D721Med (cell line): ENCODE results near the gene HADH.

Experiments used
- DNase-seq: peaks from one replicate; pipeline ENCODE4 v3.0.0; 2011; ENCODE audit warnings: low spot score; ENCODE audit not compliant: insufficient read length
- FAIRE-seq: peaks from 2 replicates; lab custom pipeline; 2011; peaks lifted over from hg19 to GRCh38; lab: Jason Lieb, UNC
- TF ChIP-seq, protein P1 (sequence below): IDR thresholded peaks from 2 replicates; pipeline ENCODE4 v1.5.1; 2012; ENCODE audit warnings: mild to moderate bottlenecking, control low read depth; ENCODE audit not compliant: insufficient read depth; ENCODE audit errors: missing control alignments

HADH gene

DNA sequence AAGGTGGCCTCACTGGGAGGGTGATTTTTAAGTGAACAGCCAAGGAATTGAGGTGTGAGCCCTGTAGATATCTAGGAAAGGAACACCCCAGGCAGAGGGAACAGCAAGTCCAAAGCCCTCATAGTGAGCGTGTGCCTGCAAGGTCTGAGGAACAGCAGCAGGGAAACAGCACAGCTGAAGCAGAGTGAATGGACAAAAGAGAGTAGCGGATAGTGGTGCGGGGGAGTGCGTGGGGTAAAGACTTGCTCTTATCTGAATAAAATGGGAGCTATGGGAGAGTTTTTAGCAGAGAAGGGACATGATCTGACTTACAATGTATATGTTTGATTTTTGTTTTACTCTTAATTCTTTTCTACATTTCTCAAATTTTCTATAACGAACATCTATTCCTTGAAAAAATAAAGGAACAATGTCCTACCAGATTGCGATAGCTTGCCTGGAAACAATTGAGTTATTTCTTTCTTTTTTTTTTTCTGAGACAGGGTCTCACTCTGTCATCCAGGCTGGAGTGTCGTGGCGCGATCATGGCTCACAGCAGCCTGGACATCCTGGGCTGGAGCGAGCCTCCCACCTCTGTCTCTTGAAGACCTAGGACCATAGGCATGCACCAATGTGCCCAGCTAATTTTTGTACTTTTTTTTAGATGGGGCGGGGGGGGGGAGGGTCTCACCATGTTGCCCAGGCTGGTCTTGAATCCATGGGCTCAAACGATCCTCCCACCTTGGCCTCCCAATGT, 19.5 kb upstream of the HADH start:
- TF ChIP-seq, protein P1, sequence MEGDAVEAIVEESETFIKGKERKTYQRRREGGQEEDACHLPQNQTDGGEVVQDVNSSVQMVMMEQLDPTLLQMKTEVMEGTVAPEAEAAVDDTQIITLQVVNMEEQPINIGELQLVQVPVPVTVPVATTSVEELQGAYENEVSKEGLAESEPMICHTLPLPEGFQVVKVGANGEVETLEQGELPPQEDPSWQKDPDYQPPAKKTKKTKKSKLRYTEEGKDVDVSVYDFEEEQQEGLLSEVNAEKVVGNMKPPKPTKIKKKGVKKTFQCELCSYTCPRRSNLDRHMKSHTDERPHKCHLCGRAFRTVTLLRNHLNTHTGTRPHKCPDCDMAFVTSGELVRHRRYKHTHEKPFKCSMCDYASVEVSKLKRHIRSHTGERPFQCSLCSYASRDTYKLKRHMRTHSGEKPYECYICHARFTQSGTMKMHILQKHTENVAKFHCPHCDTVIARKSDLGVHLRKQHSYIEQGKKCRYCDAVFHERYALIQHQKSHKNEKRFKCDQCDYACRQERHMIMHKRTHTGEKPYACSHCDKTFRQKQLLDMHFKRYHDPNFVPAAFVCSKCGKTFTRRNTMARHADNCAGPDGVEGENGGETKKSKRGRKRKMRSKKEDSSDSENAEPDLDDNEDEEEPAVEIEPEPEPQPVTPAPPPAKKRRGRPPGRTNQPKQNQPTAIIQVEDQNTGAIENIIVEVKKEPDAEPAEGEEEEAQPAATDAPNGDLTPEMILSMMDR, result no peak
- DNase-seq (no peak), FAIRE-seq (no peak)

DNA sequence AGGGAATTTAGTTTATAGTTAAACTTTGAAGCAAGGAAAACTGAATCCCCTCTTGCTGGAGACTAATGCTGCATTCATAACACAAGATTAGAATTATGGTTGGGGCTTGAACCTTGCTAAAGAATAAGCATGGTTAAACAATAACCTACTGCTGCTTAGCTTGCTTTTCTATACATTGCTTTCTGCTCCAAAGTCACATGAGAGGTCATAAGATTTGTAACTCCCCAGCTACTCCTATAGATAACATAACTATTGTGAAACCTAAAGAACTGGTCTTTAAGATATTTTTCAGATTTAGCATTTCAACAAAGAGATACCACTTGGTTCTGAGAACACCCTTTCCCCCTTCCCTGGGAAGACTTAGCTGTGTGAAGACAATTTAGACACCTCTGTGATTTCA, 17.1 kb upstream of the HADH start:
- no peak for DNase-seq
- TF ChIP-seq, protein P1, result no peak
- no peak for FAIRE-seq

DNA sequence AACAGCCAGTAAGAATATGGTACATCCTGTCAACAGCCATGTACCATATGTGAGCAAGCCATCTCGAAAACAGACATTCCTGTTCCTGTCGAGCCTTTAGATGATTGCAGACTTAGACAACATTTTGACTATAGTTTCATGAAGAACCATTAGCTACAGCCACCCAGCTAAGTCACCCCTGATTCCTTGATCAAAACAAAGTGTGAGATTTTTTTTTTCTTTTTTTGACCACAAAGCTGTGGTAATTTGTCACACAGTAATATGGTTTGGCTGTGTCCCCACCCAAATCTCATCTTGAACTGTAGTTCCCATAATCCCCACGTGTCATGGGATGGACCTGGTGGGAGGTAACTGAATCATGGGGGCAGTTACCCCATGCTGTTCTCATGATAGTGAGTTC, 15.2 kb upstream of the HADH start:
- FAIRE-seq (no peak), DNase-seq (no peak)
- TF ChIP-seq, protein P1, result no peak

DNA sequence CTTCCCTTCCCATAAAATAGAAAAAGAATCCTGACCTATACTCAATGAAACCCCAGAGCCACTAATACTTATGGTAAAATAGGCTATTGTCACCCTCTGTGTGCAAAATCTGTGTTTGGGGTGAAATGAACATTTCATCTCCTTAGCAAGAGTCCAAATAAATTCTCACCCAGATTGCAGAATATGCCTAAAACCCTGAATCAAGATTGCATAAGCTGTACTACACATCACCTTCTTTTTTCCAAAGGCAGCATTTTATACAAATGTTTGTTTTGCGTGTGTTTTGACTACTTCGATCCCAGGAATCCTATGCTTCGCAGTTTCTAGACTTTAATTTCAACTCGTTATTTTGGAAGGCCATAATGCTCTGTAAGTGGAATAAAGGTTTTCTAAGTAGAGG, 12.2 kb upstream of the HADH start:
- FAIRE-seq (no peak), DNase-seq (no peak)
- TF ChIP-seq, protein P1, result no peak

DNA sequence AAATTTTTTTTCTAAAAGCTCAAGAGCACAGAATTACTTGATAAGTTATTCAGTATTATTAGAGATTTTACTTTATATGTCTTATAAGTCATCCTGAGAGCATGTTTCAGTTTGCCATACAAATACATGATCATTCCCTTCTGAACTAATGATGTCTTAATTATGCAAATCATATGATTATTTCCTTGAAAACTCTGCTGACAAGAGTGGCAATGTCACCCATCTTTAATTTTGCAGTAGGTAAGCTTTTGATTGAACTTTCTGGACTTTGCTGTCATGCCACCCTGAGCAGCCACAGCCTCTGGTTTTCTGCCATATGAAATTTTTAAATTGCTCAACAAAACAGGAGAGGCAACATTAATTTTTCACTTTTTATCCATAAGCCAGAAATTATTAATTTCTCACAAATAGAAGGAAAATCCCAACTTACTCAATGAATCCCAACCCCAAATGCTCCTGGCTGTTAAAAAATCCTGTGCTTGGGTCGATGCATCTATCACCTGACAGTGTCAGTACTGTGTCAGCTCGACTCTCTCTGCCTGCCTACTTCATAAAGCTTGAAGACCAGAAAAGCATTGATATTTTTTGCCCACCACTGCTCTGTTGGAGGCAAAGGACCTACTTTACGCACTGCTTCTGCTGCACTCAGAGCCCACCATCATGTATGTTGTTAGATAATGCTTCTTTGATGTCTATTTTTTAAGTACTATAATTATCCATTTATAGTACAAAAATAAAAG, 11.6 kb upstream of the HADH start:
- DNase-seq, result no peak
- FAIRE-seq, result no peak
- TF ChIP-seq, protein P1, result no peak

DNA sequence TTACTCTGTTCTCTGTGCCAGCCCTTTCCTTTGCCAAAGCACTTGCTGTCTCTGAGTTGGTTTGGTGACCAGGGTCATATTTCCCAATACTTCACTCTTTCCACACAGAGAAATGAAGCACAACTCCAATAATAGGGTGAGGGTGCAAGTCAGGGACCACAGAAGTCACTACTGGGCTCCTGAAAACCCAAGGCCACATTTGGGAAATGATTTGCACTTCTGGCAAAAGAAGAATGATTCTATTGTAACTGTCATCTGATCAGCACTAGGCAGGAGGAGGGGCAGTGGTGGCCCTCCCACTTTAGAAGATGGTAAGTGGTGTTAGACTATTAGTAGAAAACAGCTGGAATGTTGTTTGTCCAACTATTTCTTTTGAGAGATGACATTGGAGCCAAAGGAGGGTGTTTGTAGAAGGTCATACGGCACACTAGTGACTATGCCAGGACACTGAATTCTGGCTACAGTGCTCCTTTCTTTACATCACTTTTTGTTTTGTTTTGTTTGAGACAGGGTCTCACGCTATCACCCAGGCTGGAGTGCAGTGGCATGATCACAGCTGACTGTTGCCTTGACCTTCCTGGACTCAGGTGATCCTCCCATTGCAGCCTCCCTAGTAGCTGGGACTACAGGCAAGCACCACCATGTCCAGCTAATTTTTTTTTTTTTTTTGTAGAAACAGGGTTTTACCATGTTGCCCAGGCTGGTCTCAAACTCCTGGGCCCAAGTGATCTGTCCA, 10.8 kb upstream of the HADH start:
- DNase-seq (no peak), FAIRE-seq (no peak)
- TF ChIP-seq, protein P1, result no peak
